Measurements from ENCODE around the gene TGFA.

The TGFA gene

GRCh38 chr2:70411483-70412125, 142.0 kb downstream of the TGFA start:
- no peak for DNase-seq (ENCODE audit: low read depth)
- H3K4me3 ChIP-seq (ENCODE audit: low read length): no peak overlapping the region
- TF ChIP-seq, protein P1, sequence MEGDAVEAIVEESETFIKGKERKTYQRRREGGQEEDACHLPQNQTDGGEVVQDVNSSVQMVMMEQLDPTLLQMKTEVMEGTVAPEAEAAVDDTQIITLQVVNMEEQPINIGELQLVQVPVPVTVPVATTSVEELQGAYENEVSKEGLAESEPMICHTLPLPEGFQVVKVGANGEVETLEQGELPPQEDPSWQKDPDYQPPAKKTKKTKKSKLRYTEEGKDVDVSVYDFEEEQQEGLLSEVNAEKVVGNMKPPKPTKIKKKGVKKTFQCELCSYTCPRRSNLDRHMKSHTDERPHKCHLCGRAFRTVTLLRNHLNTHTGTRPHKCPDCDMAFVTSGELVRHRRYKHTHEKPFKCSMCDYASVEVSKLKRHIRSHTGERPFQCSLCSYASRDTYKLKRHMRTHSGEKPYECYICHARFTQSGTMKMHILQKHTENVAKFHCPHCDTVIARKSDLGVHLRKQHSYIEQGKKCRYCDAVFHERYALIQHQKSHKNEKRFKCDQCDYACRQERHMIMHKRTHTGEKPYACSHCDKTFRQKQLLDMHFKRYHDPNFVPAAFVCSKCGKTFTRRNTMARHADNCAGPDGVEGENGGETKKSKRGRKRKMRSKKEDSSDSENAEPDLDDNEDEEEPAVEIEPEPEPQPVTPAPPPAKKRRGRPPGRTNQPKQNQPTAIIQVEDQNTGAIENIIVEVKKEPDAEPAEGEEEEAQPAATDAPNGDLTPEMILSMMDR (conservative IDR thresholded peaks at IDR 0.05; ENCODE audit: low read length): no peak

DNA sequence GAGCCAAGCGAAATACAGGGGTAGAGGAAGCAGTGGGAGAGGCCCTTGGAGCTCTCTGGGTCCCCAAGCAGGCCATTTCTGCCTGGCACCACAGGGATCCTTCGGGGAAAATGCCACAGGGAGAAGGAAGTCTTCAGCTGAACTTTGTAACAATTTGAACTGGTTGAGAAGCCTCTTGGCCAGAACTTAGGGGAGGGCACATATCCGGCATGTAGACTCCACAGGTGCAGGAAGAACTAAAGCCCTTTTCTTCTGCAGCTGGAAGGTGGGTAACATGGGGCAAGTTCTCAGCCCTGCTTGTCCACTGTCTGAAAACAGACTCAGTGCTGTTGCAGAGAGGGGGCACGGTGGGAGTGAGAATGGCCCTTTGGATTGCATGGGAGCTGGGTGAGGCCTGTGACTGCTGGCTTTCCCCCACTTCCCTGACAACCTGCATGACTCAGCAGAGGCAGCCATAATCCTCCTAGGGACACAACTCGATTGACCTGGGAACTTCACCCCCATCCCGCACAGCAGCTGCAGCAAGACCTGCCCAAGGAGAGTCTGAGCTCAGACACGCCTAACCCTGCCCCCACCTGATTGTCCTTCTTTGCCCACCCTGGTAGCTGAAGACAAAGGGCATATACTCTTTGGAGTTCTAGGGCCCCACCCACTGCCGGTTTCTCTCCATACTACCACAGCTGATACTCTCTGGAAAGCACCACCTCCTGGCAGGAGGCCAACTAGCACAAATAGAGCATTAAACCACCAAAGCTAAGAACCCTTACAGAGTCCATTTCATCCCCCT, 150.2 kb downstream of the TGFA start:
- no peak overlapping the region for H3K4me3 ChIP-seq (ENCODE audit: low read length)
- TF ChIP-seq, protein P1 (conservative IDR thresholded peaks at IDR 0.05; ENCODE audit: low read length): no peak
- no peak for DNase-seq (ENCODE audit: low read depth)

- DNase-seq (ENCODE audit: low read depth): no peak
- no peak overlapping the region for H3K4me3 ChIP-seq (ENCODE audit: low read length)
- TF ChIP-seq, protein P1 (conservative IDR thresholded peaks at IDR 0.05; ENCODE audit: low read length): no peak
These were observed 153.1 kb downstream of the TGFA start for GRCh38 chr2:70400539-70400938.

- no peak for DNase-seq (ENCODE audit: low read depth)
- H3K4me3 ChIP-seq (ENCODE audit: low read length): no peak overlapping the region
- TF ChIP-seq, protein P1 (conservative IDR thresholded peaks at IDR 0.05; ENCODE audit: low read length): no peak
These were observed 154.6 kb downstream of the TGFA start for GRCh38 chr2:70399046-70399445.

Measured in AG10803 (cell line).